Fibroblast of upper back skin (primary cell): ENCODE measurements around the gene APOA5.
"Not testable (repeated sequence)": the region's sequence is repeated elsewhere in the genome, so short reads cannot be mapped to it uniquely, and the experiment has no call there.

Experiments used
- DNase-seq: peaks from one replicate; pipeline ENCODE4 v3.0.0-alpha.2; 2013

The APOA5 gene

GRCh38 chr11:116826751-116827431 lies 35.2 kb upstream of the APOA5 start:
- no peak for DNase-seq

GRCh38 chr11:116825854-116826750 lies 34.4 kb upstream of the APOA5 start:
- no peak for DNase-seq

- no peak for DNase-seq
Observed at GRCh38 chr11:116825434-116825833, 33.8 kb upstream of the APOA5 start.

GRCh38 chr11:116823031-116823843 lies 31.6 kb upstream of the APOA5 start, which contains the start of gene APOA4:
Gene APOA4, minus strand, starts transcription at chr11:116823304. Its CDS starts 113 bp downstream, at chr11:116823191.
- DNase-seq = no peak

GRCh38 chr11:116822575-116822974 lies 30.9 kb upstream of the APOA5 start:
- no peak for DNase-seq

GRCh38 chr11:116821050-116821918 lies 29.6 kb upstream of the APOA5 start:
- no peak for DNase-seq

GRCh38 chr11:116819049-116819448 lies 27.4 kb upstream of the APOA5 start:
- DNase-seq = no peak

- no peak for DNase-seq
Observed at GRCh38 chr11:116814502-116814901, 22.8 kb upstream of the APOA5 start.

GRCh38 chr11:116813781-116814471 lies 22.2 kb upstream of the APOA5 start:
- no peak for DNase-seq

- DNase-seq = no peak
Observed at GRCh38 chr11:116813170-116813569, 21.5 kb upstream of the APOA5 start.

GRCh38 chr11:116812109-116812508 lies 20.4 kb upstream of the APOA5 start:
- DNase-seq = no peak

- DNase-seq = no peak
Observed at GRCh38 chr11:116811194-116811593, 19.5 kb upstream of the APOA5 start.

GRCh38 chr11:116808262-116809175 lies 16.8 kb upstream of the APOA5 start:
- DNase-seq = no peak

GRCh38 chr11:116807601-116808261 lies 16.1 kb upstream of the APOA5 start:
- DNase-seq = no peak

- no peak for DNase-seq
Observed at GRCh38 chr11:116804001-116804400, 12.3 kb upstream of the APOA5 start.

- DNase-seq = not testable (repeated sequence)
Observed at GRCh38 chr11:116801662-116802061, 10.0 kb upstream of the APOA5 start.

GRCh38 chr11:116800610-116801009 lies 8.9 kb upstream of the APOA5 start:
- DNase-seq = no peak

GRCh38 chr11:116798368-116798767 lies 6.7 kb upstream of the APOA5 start:
- no peak for DNase-seq

GRCh38 chr11:116797816-116798215 lies 6.1 kb upstream of the APOA5 start:
- DNase-seq = no peak

- no peak for DNase-seq
Observed at GRCh38 chr11:116796548-116796947, 4.9 kb upstream of the APOA5 start.
